Measurements from ENCODE around the gene NIN.

DNA sequence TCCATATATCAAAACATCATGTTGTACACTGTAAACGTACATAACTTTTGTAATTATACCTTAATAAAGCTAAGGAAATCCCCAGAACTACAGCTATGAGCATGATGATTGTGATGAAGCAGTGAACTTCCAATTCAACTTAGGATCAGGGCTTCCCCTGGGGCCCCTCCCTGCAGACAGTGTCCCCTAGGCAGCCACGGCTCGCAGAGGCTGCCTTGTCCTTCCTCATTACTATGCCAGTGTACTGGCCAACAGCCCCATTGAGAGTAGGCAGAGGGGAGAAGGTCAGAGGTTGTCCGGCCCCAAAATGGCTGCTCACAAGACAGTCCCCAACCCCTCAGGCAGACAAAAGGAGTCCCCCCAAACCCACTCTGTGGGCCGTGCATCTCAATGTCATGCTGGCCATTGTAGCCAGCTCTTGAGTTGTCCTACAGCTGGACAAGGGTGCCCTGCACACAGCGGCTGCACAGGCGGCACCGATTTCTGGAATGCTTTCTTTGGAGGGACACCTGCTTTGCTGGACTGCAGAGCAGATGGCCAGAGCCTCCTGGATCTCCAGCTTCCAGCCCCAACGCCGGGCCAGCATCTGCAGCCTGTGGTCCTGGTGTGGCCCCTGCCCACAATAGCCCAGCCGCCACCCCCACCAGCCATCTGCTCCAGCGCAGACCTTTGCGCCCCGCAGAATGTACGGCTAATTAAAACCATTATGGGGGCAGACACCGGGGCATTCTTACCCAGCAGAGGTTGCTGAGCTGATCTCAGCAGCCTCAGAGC lies 46.1 kb downstream of the NIN start:
- TF ChIP-seq POLR2A (IDR thresholded peaks at IDR 0.05; ENCODE audit: low read depth, low read length) (no peak), RCOR1 (IDR thresholded peaks at IDR 0.05; ENCODE audit: insufficient replicate concordance, low read length) (no peak), CEBPB (IDR thresholded peaks at IDR 0.05; ENCODE audit: low read depth, low read length) (no peak), MAZ (IDR thresholded peaks at IDR 0.05; ENCODE audit: borderline replicate concordance, low read depth, low read length) (no peak), BHLHE40 (IDR thresholded peaks at IDR 0.05; ENCODE audit: low read depth, low read length) (no peak), SMC3 (IDR thresholded peaks at IDR 0.05; ENCODE audit: low read depth, low read length) (no peak), RAD21 (IDR thresholded peaks at IDR 0.05; ENCODE audit: low read length) (no peak), FOS (IDR thresholded peaks at IDR 0.05; ENCODE audit: low read depth, low read length) (no peak), RFX5 (IDR thresholded peaks at IDR 0.05; ENCODE audit: low read depth, low read length) (no peak), MXI1 (IDR thresholded peaks at IDR 0.05; ENCODE audit: borderline replicate concordance, low read depth, low read length) (no peak), NFE2L2 (IDR thresholded peaks at IDR 0.05; ENCODE audit: low read depth, low read length) (no peak)
- TF ChIP-seq, protein P1, sequence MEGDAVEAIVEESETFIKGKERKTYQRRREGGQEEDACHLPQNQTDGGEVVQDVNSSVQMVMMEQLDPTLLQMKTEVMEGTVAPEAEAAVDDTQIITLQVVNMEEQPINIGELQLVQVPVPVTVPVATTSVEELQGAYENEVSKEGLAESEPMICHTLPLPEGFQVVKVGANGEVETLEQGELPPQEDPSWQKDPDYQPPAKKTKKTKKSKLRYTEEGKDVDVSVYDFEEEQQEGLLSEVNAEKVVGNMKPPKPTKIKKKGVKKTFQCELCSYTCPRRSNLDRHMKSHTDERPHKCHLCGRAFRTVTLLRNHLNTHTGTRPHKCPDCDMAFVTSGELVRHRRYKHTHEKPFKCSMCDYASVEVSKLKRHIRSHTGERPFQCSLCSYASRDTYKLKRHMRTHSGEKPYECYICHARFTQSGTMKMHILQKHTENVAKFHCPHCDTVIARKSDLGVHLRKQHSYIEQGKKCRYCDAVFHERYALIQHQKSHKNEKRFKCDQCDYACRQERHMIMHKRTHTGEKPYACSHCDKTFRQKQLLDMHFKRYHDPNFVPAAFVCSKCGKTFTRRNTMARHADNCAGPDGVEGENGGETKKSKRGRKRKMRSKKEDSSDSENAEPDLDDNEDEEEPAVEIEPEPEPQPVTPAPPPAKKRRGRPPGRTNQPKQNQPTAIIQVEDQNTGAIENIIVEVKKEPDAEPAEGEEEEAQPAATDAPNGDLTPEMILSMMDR (conservative IDR thresholded peaks at IDR 0.05; ENCODE audit: low read depth, low read length): no peak
- TF ChIP-seq, protein P2, sequence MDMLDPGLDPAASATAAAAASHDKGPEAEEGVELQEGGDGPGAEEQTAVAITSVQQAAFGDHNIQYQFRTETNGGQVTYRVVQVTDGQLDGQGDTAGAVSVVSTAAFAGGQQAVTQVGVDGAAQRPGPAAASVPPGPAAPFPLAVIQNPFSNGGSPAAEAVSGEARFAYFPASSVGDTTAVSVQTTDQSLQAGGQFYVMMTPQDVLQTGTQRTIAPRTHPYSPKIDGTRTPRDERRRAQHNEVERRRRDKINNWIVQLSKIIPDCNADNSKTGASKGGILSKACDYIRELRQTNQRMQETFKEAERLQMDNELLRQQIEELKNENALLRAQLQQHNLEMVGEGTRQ (IDR thresholded peaks at IDR 0.05; ENCODE audit: low read depth, low read length): no peak
- TF ChIP-seq, protein P3, sequence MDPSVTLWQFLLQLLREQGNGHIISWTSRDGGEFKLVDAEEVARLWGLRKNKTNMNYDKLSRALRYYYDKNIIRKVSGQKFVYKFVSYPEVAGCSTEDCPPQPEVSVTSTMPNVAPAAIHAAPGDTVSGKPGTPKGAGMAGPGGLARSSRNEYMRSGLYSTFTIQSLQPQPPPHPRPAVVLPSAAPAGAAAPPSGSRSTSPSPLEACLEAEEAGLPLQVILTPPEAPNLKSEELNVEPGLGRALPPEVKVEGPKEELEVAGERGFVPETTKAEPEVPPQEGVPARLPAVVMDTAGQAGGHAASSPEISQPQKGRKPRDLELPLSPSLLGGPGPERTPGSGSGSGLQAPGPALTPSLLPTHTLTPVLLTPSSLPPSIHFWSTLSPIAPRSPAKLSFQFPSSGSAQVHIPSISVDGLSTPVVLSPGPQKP (IDR thresholded peaks at IDR 0.05; ENCODE audit: borderline replicate concordance, low read depth, low read length): no peak
